Subcutaneous adipose tissue (tissue), 4 donors: ENCODE data around the gene SUSD3. TPM values are rescaled to one million over a fixed set of nuclear protein-coding genes. Genes with fewer than 3 reads are reported as not detected.

ENCODE experiments used
- CTCF ChIP-seq: fragments of 450-650 bp; IDR thresholded peaks from one replicate; pipeline ENCODE4 v1.5.1; 2016; ENCODE audit warnings: low read depth, mild to moderate bottlenecking, control low read depth, antibody characterized with exemption, moderate library complexity
- total RNA-seq, 4 donors: library from RNA; depleted of rRNA; stranded (reverse); fragments of >200 nt; gene quantifications; one replicate each; pipeline ENCODE4 v1.1.0, GENCODE V29; 2016

SUSD3 gene
- total RNA-seq, 4 donors from 2014 or later: 1.1 to 2.2 TPM; not detected in 2

- TF ChIP-seq CTCF: no peak
Observed at GRCh38 chr9:93096131-93096802, 37.8 kb downstream of the SUSD3 start, which contains the start of gene CARD19. TSS of gene CARD19 (plus strand) at chr9:93096217. CDS start at chr9:93096346, 129 bp downstream.

- TF ChIP-seq CTCF: no peak
Observed at GRCh38 chr9:93096811-93097382, 38.4 kb downstream of the SUSD3 start.

GRCh38 chr9:93097511-93098201, 39.2 kb downstream of the SUSD3 start:
- no peak for TF ChIP-seq CTCF

- no peak for TF ChIP-seq CTCF
Observed at GRCh38 chr9:93098236-93098946, 39.9 kb downstream of the SUSD3 start.

- no peak for TF ChIP-seq CTCF
Observed at GRCh38 chr9:93099551-93100275, 41.2 kb downstream of the SUSD3 start.

- no peak for TF ChIP-seq CTCF
Observed at GRCh38 chr9:93100276-93100636, 41.8 kb downstream of the SUSD3 start.
